HEK293T (cell line): Measurements from ENCODE around the gene SKOR1.

Experiments
- CTCF ChIA-PET: fragments of 350-600 bp; formaldehyde crosslinking; extraction: SDS; loops from one replicate; lab custom pipeline; 2021; ENCODE audit warnings: antibody characterized with exemption, inconsistent platforms; lab: Yijun Ruan, JAX
- POLR2A ChIA-PET: fragments of 350-600 bp; formaldehyde crosslinking; extraction: SDS; loops from one replicate; lab custom pipeline; 2020; ENCODE audit warnings: antibody characterized with exemption, inconsistent platforms; lab: Yijun Ruan, JAX
- DNase-seq: peaks from one replicate; pipeline ENCODE4 v3.0.0; 2012; ENCODE audit warnings: mixed read lengths; ENCODE audit errors: extremely low spot score
- ARNT ChIP-seq: fragments of 450-650 bp; IDR thresholded peaks from 2 replicates; pipeline ENCODE4 v1.6.1; 2017; ENCODE audit warnings: mild to moderate bottlenecking
- BHLHE40 ChIP-seq: fragments of 450-650 bp; IDR thresholded peaks from 2 replicates; pipeline ENCODE4 v1.6.1; 2016; ENCODE audit warnings: mild to moderate bottlenecking, moderate library complexity, borderline replicate concordance
- CTBP1 ChIP-seq: fragments of 450-650 bp; IDR thresholded peaks from 2 replicates; pipeline ENCODE4 v1.6.1; 2016; ENCODE audit warnings: borderline replicate concordance
- ELF4 ChIP-seq: fragments of 450-650 bp; IDR thresholded peaks from 2 replicates; pipeline ENCODE4 v1.6.1; 2017; ENCODE audit warnings: antibody characterized with exemption
- FOXA1 ChIP-seq: fragments of 450-650 bp; IDR thresholded peaks from 2 replicates; pipeline ENCODE4 v1.6.1; 2016; ENCODE audit warnings: mild to moderate bottlenecking
- FOXK2 ChIP-seq: fragments of 450-650 bp; IDR thresholded peaks from 2 replicates; pipeline ENCODE4 v1.6.1; 2016; ENCODE audit warnings: mild to moderate bottlenecking
- FOXM1 ChIP-seq: fragments of 450-650 bp; IDR thresholded peaks from 2 replicates; pipeline ENCODE4 v1.6.1; 2017; ENCODE audit warnings: mild to moderate bottlenecking, borderline replicate concordance
- HDGF ChIP-seq: fragments of 450-650 bp; IDR thresholded peaks from 2 replicates; pipeline ENCODE4 v1.6.1; 2017; ENCODE audit warnings: antibody characterized with exemption, borderline replicate concordance
- L3MBTL2 ChIP-seq: fragments of 450-650 bp; conservative IDR thresholded peaks from 2 replicates; pipeline ENCODE4 v1.6.1; 2016; ENCODE audit warnings: mild to moderate bottlenecking
- LEF1 ChIP-seq: fragments of 450-650 bp; IDR thresholded peaks from 2 replicates; pipeline ENCODE4 v1.6.1; 2017; ENCODE audit warnings: mild to moderate bottlenecking, borderline replicate concordance
- NFRKB ChIP-seq: fragments of 450-650 bp; IDR thresholded peaks from 2 replicates; pipeline ENCODE4 v1.6.1; 2016; ENCODE audit warnings: mild to moderate bottlenecking, moderate library complexity
- PKNOX1 ChIP-seq: fragments of 450-650 bp; IDR thresholded peaks from 2 replicates; pipeline ENCODE4 v1.6.1; 2016
- SP1 ChIP-seq: fragments of 450-650 bp; IDR thresholded peaks from 2 replicates; pipeline ENCODE4 v1.6.1; 2017
- SUZ12 ChIP-seq: fragments of 450-650 bp; IDR thresholded peaks from 2 replicates; pipeline ENCODE4 v1.6.1; 2016; ENCODE audit warnings: mild to moderate bottlenecking
- TARDBP ChIP-seq: fragments of 450-650 bp; IDR thresholded peaks from 2 replicates; pipeline ENCODE4 v1.6.1; 2016
- ZNF384 ChIP-seq: fragments of 450-650 bp; IDR thresholded peaks from 2 replicates; pipeline ENCODE4 v1.6.1; 2016

The SKOR1 gene

GRCh38 chr15:67829647-67830504, 4.6 kb downstream of the SKOR1 start:
- no peak for DNase-seq
- ChIA-PET POLR2A (no interaction called here), CTCF (no interaction called here)
- no peak for TF ChIP-seq L3MBTL2
- TF ChIP-seq FOXK2, result no peak
- no peak for TF ChIP-seq FOXM1
- TF ChIP-seq NFRKB, result no peak

GRCh38 chr15:67831363-67831762, 6.1 kb downstream of the SKOR1 start:
- CTCF ChIA-PET, result interaction anchor here (0.9 kb wide), 1 partner anchor 387 kb away, joined by 3 read pairs; no protein-coding TSS in a partner anchor
- POLR2A ChIA-PET, result no interaction called here

GRCh38 chr15:67832031-67832551, 6.8 kb downstream of the SKOR1 start:
- DNase-seq, result no peak
- ChIA-PET CTCF (interaction anchor here (0.9 kb wide), 2 partner anchors 230 to 387 kb away, joined by 3 read pairs; no protein-coding TSS in a partner anchor), POLR2A (interaction anchor here (1.0 kb wide), 1 partner anchor 374 kb away, joined by 4 read pairs; no protein-coding TSS in a partner anchor)
- TF ChIP-seq BHLHE40 (no peak), L3MBTL2 (no peak), PKNOX1 (no peak), ZNF384 (no peak), FOXA1 (no peak), FOXM1 (no peak), FOXK2 (no peak), ARNT (no peak)

More at GRCh38 chr15:67831363-67831762, 6.1 kb downstream of the SKOR1 start:
- TF ChIP-seq ZNF384 (no peak), CTBP1 (no peak), PKNOX1 (no peak)
- no peak for DNase-seq

- DNase-seq, result no peak
- TF ChIP-seq HDGF (no peak), PKNOX1 (no peak), FOXK2 (no peak), ARNT (no peak), SUZ12 (no peak), BHLHE40 (no peak), CTBP1 (no peak), TARDBP (no peak), FOXM1 (no peak), ZNF384 (no peak), SP1 (no peak), NFRKB (no peak), ELF4 (no peak), L3MBTL2 (no peak), FOXA1 (no peak), LEF1 (no peak)
- POLR2A ChIA-PET, result interaction anchor here (1.0 kb wide), 1 partner anchor 375 kb away, joined by 4 read pairs; no protein-coding TSS in a partner anchor
- CTCF ChIA-PET, result no interaction called here
These were observed 7.8 kb downstream of the SKOR1 start for GRCh38 chr15:67832897-67833709.

GRCh38 chr15:67833710-67834511, 8.6 kb downstream of the SKOR1 start:
- ChIA-PET POLR2A (no interaction called here), CTCF (no interaction called here)
- DNase-seq, result no peak
- TF ChIP-seq ELF4, result no peak
- TF ChIP-seq NFRKB, result no peak
- TF ChIP-seq PKNOX1, result no peak
- TF ChIP-seq ZNF384, result no peak
- TF ChIP-seq TARDBP, result no peak
- TF ChIP-seq FOXM1, result no peak
- no peak for TF ChIP-seq HDGF
- no peak for TF ChIP-seq SP1
- TF ChIP-seq L3MBTL2, result no peak
- TF ChIP-seq FOXK2, result no peak
- TF ChIP-seq ARNT, result no peak
- no peak for TF ChIP-seq LEF1
- no peak for TF ChIP-seq SUZ12
